ENCODE measurements around the gene GABRA6.

DNA sequence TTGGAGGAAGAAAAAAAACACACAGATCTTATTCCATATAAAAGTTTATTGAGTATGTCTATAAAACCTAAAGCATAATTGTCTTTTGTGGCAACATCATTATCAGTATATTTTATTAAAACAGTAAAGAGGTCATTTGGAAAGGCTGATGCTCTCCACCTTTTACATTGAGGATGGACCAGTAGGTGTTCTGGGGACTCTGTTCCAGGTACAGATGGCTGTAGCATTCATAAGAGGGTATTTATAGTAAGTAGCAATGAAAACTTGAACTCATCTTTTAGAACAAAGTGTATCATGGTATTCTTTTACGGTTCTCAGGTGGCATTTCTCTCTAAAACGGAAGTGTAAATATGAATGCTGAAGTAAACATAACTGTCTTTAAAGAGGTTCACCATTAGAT lies 1.8 kb downstream of the GABRA6 start:
- TF ChIP-seq, protein P1, sequence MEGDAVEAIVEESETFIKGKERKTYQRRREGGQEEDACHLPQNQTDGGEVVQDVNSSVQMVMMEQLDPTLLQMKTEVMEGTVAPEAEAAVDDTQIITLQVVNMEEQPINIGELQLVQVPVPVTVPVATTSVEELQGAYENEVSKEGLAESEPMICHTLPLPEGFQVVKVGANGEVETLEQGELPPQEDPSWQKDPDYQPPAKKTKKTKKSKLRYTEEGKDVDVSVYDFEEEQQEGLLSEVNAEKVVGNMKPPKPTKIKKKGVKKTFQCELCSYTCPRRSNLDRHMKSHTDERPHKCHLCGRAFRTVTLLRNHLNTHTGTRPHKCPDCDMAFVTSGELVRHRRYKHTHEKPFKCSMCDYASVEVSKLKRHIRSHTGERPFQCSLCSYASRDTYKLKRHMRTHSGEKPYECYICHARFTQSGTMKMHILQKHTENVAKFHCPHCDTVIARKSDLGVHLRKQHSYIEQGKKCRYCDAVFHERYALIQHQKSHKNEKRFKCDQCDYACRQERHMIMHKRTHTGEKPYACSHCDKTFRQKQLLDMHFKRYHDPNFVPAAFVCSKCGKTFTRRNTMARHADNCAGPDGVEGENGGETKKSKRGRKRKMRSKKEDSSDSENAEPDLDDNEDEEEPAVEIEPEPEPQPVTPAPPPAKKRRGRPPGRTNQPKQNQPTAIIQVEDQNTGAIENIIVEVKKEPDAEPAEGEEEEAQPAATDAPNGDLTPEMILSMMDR (IDR thresholded peaks at IDR 0.05), result no peak
- TF ChIP-seq EP300 (IDR thresholded peaks at IDR 0.05) (no peak), POLR2A (IDR thresholded peaks at IDR 0.05) (no peak)
